ENCODE measurements around the gene PGLYRP1.
A peak's percentile ranks its signal among the peaks of the same experiment; 100 is the strongest.

The PGLYRP1 gene

GRCh38 chr19:46021531-46022041, 1.3 kb downstream of the PGLYRP1 start:
- no peak for TF ChIP-seq ZNF274 (IDR thresholded peaks at IDR 0.05; ENCODE audit: low read depth, low read length)
- no peak overlapping the region for H3K4me3 ChIP-seq (ENCODE audit: low read length)

DNA sequence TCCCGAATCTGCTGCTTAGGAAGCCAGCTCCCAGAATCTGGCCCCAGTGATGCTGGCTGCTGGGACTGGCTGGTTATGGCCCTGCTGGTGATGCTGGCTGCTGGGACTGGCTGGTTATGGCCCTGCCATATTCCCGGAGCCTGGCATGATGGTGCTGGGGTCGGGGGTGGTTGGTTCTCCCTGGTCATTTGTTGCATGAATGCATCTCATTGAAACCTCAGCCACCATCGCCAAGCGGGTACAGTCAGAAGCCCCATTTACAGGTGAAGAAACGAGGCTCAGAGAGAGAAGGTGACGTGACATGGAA, 2.1 kb downstream of the PGLYRP1 start:
- no peak overlapping the region for H3K4me3 ChIP-seq (ENCODE audit: low read length)
- TF ChIP-seq ZNF274 (IDR thresholded peaks at IDR 0.05; ENCODE audit: low read depth, low read length): no peak

- no peak overlapping the region for H3K4me3 ChIP-seq (ENCODE audit: low read length)
- TF ChIP-seq ZNF274 (IDR thresholded peaks at IDR 0.05; ENCODE audit: low read depth, low read length): no peak
Measured at GRCh38 chr19:46019270-46019669, 3.6 kb downstream of the PGLYRP1 start.

GRCh38 chr19:46018729-46019251, 4.1 kb downstream of the PGLYRP1 start:
- TF ChIP-seq ZNF274 (IDR thresholded peaks at IDR 0.05; ENCODE audit: low read depth, low read length): no peak
- no peak overlapping the region for H3K4me3 ChIP-seq (ENCODE audit: low read length)

DNA sequence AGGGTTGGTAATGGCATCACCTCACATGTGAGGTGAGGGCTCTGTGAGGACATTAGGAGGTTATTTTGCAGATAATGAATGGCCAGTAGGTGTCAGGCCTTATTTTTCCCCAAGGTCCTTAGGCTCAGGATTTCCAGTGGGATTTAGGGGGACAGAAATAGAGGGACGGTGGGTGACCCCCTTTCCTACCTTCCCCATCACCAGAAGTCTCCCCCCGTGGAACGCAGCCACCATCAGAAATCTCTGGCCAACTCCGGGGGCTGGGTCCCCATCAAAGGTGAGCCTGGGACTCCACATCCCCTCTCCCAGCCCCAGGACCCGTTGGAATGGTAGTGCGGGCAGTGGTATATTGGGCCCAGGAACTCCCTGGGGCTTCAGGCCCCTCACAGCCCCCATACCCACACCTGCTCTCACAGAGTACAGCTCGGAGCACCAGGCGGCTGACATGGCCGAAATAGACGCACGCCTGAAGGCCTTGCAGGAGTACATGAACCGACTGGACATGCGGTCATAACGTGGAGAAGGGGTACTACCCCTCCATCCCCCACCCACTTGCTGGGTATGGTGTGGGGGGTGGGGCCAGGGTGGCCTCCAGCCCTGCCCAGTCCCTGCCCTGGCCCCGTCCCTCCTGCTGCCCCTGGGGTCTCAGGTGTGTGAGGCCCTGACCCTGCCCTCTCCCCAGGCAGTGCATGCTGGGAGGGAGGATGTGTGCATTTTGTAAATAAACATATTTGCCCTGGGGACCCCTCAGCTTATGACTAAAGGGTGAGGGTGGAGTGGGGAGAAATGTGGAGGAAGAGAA, 4.8 kb downstream of the PGLYRP1 start:
- no peak overlapping the region for H3K4me3 ChIP-seq (ENCODE audit: low read length)
- no peak for TF ChIP-seq ZNF274 (IDR thresholded peaks at IDR 0.05; ENCODE audit: low read depth, low read length)

DNA sequence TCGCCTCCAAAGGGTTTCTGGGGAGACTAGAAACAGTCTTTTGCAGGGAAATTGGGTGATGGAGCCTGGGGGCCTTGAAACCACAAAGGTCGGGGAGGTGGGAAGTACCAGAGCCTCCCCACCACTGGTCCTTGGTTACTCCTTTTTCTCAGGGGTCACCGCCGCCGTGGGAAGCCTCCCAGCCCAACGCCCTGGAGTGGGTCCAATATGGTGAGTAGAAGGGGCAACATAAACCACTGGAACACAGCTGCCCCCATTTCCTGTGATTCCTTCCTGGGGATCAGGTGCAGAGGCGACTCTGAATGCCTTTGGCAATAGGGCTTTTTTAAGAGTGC, 5.8 kb downstream of the PGLYRP1 start:
- TF ChIP-seq ZNF274 (IDR thresholded peaks at IDR 0.05; ENCODE audit: low read depth, low read length): no peak
- H3K4me3 ChIP-seq (ENCODE audit: low read length): no peak overlapping the region

DNA sequence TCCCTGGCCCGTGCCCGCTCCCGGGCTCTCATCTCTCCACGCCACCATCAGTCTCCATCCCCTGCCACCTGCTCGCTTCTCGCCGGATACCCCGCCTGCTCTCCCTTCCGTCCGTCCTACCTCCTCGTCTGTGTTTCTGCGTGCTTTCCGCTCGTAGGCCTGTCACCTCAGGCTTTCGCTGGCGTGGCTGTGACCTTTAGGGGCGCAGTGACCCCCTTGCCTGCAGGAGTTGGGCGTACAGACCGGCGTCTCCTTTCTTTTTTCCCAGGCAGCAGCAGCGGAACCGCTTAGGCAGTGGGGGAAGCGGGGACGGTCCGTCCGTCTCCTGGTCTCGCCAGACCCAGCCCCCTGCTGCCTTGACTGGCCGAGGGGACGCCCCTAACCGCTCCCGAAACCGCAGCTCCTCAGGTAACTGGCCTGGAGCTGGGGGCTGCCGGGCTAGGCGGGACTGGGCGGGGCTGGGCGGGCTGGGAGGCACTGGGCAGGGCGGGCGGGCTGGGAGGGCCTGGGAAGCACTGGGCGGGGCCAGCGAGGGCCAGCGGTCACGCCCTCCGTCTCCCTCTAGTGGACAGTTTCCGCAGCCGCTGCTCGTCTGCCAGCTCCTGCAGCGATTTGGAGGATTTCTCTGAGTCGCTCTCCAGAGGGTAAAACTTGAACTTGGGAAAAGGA, 6.3 kb downstream of the PGLYRP1 start:
- TF ChIP-seq ZNF274 (IDR thresholded peaks at IDR 0.05; ENCODE audit: low read depth, low read length): no peak
- H3K4me3 ChIP-seq (ENCODE audit: low read length): peak overlapping the region; percentile 37; the same call in 1 of the 2 replicates

DNA sequence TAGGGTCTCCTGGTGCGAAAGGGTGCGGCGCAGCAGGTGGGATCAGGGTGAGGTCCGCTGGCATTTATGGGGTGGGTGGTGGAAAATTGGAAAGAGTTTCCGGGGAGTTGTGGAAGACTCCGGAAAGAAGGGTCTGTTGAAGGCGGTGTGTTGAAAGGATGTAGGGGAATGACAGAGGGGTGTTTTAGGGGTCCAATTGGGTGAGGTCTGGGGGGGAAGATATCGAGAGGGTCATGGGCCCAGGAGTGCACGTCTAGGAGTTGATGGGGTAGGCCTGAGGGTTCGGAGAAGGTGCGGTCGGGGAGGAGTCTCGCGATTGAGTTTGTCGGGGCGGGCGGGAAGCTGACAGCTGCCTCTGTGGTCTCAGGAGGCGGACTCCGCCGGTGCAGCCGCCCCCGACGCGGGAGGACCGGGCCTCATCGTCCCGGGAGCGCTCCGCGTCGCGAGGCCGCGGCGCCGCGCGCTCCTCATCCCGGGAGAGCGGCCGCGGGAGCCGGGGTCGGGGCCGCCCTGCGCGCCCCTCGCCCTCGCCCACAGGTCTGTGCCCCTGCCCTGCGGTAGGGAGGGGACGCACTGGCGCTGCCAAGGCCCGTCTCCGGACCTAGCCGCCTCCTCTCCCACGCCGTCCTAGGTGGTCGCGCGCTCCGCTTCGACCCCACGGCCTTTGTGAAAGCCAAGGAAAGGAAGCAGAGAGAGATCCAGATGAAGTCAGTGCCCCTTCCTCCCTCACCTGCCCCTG, 7.0 kb downstream of the PGLYRP1 start:
- peak overlapping the region; percentile 37; the same call in 1 of the 2 replicates for H3K4me3 ChIP-seq (ENCODE audit: low read length)

GRCh38 chr19:46014941-46015686, 7.7 kb downstream of the PGLYRP1 start:
- no peak for TF ChIP-seq ZNF274 (IDR thresholded peaks at IDR 0.05; ENCODE audit: low read depth, low read length)
- H3K4me3 ChIP-seq (ENCODE audit: low read length): no peak overlapping the region; the same call in 1 of the 2 replicates

More for the DNA sequence above, 7.0 kb downstream of the PGLYRP1 start:
- no peak for TF ChIP-seq ZNF274 (IDR thresholded peaks at IDR 0.05; ENCODE audit: low read depth, low read length)

GRCh38 chr19:46014534-46014933, 8.3 kb downstream of the PGLYRP1 start:
- H3K4me3 ChIP-seq (ENCODE audit: low read length): no peak overlapping the region
- no peak for TF ChIP-seq ZNF274 (IDR thresholded peaks at IDR 0.05; ENCODE audit: low read depth, low read length)

DNA sequence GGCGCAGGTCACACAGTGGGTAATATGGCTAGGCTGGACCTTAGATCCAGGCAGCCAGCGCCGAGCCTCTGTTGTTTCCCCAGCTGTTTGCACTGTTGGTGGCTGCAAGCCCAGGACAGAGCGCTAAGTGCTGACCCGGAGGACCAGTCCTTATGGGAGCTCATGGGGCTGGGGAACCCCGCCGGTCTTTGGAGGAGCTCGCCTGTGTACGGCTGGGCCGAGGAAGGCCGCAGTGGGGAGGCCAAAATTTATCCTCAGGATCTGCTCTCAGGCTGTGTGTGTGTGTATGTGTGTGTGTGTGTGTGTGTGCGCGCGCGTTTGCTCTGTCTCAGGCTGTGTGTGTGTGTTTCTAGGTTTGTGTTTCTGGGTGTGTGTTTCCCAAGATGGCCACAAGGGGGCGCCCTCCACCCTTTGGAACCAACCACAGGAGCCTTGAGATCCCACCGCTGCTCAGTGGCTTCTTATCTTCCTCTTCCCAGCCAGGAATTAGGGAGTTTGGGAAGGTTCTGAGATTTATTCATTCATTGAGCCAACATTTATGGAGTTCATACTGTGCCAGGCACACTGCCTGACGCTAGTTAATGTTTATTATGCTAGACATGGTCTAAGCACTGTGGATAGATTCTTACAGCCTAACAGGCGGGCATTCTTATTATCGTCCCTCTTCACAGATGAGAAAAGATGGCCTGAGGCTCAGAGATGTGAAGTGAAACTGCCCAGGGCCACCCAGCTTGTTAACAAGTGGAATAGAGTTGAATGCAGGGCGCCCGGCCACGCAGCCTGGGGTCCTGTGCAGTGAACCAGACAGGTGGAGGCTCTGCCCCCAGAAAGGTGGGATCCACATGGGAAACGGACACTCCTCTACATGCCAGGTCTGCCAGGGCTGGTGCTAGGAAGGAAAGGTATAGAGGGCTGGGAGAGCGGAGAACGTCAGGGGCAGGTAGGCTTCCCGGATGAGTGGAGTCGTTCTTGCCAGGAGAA, 13.0 kb downstream of the PGLYRP1 start:
- no peak overlapping the region for H3K4me3 ChIP-seq (ENCODE audit: low read length)
- no peak for TF ChIP-seq ZNF274 (IDR thresholded peaks at IDR 0.05; ENCODE audit: low read depth, low read length)

DNA sequence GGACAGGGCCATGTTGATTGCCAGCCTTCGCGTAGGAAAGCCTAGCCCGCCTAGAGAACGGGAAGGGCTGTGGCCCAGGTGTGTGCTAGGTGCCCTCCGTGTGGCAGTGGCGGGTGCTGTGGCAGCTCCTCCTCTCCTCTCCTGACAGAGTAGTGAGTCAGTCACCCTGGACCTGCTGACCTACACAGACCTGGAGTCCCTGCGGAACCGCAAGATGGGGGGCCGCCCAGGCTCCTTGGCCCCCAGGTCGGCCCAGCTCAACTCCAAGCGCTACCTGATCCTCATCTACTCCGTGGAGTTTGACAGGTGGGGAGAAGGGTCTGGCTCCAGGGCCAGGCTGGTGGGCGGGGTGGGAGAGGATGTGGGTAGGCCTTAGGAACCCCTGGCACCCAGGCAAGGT, 16.4 kb downstream of the PGLYRP1 start:
- no peak overlapping the region for H3K4me3 ChIP-seq (ENCODE audit: low read length)
- no peak for TF ChIP-seq ZNF274 (IDR thresholded peaks at IDR 0.05; ENCODE audit: low read depth, low read length)

Data from GM08714 (cell line).